GM19463 (cell line): ENCODE measurements around the gene DCAF5.

Source experiments
- ATAC-seq: cut with Tn5 transposase; IDR thresholded peaks from one replicate; pipeline ENCODE4 v1.9.1; 2021; ENCODE audit warnings: mild to moderate bottlenecking, moderate library complexity; ENCODE audit not compliant: unreplicated experiment

The DCAF5 gene

DNA sequence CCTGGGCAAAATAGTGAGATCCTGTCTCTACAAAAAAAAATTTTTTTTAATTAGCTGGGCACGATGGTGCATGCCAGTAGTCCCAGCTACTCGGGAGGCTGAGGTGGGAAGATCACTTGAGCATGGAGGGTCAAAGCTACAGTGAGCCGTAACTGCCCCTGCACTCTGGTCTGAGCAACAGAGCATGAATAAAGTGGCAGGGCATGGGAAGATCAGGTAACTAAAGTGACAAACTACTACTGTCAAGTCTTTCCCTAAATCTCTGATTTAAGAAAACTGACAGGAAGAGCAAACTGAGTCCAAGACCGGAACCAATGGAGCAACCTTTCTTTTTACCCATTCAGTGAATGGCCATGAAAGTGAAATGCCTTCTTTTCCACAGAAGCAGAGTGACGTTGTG is 10.8 kb downstream of the DCAF5 start:
- no peak for ATAC-seq

DNA sequence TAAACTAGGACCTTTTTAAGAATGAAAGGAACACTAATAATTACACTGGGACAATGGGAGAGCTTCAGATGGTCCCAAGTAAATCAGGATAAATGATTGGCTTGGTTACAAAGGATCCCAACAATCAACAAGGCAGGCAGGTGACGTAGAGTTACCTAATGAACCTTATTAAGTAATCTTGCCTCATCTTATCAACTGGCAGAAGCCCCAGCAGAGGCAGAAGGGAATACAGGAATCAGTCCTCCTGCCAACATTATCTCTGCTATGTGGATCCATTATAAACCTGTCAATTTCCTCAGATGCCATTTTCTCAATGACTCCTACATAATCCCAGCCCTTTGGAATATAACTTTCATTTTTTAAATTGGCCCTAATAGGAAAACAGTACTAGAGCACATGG is 11.4 kb downstream of the DCAF5 start:
- no peak for ATAC-seq

DNA sequence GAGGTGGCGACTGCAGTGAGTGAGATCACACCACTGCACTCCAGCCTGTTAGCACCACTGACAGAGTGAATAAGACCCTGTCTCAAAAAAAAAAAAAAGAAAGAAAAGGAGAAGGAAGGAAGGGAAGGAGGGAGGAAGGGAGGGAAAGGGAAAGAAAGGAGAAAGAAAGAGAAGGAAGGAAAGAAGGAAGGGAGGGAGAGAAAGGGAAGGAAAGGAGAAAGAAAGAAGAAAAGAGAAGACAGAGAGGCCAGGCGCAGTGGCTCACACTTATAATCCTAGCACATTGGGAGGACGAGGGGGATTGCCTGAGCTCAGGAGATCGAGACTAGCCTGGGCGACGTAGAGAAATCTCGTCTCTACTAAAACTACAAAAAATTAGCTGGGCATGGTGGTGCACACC is 13.2 kb downstream of the DCAF5 start:
- no peak for ATAC-seq

DNA sequence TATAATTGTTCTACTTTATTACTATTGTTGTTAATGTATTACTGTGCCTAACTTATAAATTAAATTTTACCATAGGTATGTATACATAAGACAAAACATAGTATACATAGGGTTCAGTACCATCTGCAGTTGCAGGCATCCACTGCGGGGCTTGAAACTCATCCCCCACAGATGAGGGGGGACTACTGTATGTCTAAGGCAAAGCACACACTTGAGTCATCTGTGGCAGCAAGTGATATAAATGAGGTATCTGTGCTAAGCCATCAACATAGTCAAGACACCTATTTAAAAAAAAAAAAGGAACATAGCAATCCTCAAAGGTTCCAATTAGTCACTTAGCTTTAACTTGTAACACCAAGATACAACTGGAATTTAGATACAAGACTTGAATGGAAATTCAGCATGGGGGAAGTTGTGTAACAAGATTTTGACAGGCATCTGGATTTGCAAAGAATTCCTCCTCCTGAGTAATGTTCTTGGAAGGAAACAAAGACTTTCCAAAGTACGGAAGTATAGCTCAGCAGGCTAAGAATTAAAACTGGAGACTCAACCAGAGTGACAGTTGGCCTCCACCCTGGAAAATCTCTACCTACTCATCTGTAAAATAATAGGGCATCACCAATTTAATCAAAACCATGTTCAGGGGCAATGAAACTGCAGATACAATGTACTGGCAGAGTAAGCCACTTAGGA is 14.9 kb downstream of the DCAF5 start:
- ATAC-seq: peak; percentile 42

DNA sequence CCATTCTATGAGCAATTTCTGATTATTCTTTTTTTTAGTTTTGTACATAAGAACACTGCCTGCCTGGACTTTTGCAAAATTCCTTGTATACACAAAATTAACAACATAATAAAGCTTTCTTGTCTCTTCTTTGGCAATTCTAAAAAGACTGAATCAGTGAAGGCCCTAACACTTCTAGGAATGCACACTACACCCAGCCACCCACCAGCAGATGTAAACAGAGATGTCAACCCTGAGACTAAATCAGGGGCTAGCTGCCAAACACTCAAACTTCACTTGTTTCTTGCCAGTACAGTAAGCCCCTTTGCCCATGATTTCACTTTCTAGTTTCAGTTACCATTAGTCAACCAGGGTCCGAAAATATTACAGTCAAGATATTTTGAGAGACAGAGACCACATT is 15.5 kb downstream of the DCAF5 start:
- ATAC-seq: peak; percentile 51

DNA sequence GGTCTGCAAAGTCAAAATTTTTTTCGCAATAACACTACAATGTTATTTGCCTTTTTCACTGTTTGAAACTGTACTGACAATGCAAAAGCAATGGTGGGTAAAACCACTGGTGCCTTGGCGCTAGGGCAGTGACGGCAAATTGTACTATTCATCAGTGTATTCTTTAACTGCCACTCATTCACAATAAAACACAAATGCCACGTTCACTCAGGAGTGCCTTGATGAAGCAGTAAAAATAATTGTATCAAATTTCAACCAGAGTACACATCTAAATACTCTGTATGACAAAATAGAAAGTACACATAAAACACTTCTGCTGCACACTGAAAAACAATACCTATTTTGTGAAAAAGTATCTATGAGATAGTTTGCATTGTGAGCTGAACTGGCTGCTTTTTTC is 17.8 kb downstream of the DCAF5 start:
- ATAC-seq: no peak

DNA sequence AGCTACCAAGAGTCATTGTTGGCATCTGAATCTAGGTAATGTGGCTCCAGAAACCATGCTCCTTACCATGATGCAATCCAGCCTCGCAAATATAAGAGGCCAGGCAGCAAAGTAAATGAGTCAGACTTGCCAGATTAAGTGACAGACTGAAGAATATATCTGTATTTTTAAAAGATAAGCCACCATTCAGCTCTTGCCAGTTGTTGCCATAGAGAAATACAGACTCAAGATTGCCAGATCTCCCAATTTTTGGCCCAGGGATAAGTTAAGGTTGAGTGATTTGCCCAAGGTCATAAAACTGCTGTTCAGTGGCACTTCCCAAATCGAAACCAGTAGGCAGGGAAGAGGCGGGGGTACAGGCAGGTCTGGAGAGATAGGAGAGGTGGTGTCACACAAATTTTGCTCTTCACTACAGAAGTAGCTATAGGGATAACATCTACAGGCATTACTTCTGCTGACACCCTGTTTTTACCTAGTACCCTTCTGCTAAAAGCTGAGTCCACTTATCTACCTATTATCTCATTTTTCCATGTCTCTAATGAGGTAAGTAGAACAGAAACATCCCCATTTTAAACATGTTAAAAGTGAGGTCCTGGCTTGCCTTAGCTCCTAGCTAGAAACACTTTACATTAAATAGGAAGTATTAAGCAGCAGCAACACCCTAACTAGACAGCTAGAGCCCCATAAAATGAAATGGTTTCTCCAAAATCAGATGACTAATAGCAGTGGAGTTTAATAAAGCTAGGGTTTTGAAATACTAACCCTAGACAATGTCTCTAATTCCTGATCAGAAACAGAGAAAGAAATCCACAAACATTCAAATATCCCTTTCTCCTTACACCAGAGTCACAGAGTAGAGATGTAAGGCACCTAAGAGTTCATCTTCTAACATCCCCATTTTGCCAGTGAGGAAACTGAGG is 19.5 kb downstream of the DCAF5 start:
- no peak for ATAC-seq

DNA sequence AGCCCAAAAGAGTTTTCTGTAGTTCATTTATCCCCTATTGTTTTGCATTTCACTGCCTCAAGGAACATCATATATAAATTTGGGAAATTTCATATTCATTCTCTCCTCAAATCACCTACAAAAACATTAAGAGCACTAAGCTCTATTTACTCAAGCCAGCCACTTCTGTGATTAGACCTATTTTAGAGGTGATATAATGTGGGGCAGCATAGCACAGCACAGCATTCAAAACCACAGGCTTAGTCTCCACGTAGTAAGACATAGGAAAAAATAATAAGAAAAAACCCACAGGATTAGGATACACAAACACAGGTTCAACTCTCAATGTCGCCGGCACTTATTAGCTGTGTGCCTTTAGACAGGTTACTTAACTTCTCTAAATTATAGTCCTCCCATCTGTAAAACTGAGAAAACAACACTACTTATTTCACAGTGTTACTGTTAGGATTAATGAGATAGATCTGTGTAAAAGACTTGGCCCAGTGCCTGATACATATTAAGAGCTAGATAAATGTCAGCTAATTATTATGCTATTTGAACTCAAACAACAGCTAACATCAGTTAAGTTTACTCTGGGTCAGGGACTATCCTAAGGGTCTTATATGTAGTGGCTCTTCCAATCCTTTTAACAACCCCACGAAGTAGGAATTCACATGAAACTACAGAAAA is 20.3 kb downstream of the DCAF5 start:
- ATAC-seq: no peak

DNA sequence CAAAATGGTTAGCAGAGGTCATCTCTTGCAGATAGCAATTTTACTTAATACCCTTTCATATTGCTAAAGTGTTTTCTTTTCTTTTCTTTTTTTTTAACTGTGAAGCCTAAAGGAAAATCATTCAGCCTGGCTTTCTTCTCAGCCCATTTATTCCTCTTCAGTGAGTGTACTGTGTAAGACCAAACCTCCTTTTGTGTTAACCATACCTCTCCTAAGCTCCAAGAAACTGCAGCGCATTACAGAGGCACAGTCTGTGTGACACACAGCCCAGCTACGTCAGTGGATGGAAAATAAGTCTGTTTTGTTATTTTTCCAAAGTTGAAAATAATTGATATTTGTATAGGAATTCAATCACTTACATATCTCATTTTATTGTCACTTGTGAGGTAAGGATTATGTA is 21.7 kb downstream of the DCAF5 start:
- no peak for ATAC-seq

DNA sequence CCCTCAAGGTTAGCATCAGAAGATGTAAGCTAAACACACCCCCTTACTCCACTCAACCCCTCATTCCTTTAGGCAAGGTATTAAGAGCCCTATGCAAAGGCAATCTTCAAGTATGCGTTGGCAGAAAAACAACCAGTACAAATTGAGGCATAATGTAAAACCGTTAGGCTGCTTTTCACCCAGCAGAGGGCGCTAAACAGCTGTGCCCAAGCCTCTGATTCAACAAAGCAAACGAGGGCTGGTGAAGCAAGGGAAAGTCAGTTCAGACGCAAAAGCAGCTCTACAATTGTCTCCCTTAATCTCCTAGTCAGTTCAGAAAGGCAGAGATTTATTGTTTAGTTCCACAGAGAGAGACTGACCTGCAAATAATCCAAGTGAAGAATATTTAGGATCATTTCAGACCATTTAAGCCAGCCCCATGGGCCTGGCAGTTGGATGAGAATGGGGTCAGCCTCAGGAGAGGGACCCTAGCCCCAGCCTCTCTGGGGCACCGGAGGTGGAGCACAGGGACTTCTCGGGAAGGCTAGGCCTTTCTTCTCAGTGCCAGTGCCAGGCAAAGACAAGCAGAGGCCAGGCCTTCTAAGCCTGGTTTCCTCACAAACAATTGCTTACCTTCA is 23.5 kb downstream of the DCAF5 start:
- ATAC-seq: no peak

DNA sequence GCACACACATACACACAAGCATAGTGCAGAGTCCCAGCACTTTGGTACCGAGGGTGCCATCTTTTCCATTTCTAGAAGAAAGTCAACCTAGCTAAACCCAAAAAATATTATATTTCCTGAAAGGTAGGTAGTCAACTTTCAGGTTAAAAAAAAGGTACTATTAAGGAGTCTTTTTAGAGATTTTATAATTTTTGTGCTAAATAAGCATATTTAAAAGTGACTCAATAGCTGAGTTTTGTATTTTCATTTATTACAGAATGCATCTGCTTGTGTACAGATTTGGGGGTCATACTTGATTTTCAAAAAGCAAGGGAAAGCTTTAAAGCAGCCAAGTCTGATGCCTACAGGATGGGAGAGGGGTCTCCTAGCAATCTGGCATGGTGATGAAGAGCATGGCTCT is 34.6 kb downstream of the DCAF5 start:
- ATAC-seq: no peak

DNA sequence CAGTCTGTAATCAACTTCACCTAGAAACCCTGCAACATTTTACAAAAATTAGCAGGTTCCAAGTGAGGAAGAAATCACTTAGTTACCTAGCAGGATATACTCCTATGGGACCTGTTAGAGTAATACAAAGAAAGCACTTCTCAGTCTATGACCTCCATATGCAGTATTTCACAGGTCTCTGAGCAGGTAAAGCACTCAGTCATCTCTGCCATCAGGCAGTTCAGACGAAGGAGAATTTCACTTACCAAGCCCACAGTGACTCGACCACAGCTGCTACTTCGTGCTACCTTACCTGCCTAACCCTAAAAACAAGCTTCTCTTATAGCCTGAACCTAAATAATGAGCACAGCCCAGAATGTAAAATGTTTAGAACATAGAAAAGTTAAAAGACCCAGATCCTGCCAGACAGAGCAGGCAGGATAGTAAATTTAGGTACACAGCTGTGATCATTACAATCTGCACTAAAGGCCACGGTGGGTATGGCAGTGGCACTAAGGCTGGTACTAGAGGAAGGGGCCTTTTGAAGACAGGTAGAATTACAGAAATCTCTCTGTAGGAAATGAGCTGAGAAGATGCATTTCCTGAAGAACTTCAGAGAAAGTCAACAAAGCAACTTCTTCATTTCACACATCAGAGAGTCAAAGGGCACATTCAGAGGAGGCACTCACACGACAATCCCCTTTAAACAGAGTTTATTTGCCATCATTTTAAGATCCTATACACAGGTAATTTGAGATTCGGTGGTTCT is 35.7 kb downstream of the DCAF5 start:
- no peak for ATAC-seq

DNA sequence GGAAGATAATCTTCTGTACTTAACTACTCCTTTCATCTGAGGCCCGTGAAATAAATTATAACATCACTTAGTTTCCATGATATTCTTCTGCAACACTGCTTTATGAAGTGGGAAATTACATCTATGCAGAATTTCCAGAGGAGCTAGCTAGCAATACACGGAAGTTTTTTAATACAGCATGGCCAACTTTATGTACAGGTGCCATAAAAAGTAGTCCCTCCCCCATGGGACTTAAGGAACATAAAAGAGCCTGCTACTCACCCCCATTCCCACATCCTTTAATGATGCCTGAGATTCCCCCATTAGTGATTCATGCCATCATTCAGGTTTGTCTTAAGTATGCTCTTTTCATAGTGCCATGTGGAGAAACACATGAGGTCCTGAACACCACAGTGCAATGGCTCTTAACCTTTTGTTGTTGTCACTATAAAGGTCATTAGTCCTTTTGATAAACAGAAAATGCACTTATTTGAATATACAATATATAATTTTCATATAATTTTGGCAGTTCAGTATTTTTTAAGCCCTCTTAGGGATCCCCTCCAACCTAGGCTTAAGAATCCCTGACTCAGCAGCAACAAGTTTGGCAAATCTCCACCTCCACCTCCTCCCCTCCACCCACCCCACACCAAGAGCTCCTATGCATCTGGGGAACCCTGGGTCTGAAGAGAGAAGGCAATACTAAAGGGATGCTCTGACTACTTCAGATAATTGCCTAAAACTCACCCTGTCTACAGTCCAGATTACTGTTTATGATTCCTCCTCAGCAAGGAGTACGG is 37.3 kb downstream of the DCAF5 start:
- ATAC-seq: no peak

DNA sequence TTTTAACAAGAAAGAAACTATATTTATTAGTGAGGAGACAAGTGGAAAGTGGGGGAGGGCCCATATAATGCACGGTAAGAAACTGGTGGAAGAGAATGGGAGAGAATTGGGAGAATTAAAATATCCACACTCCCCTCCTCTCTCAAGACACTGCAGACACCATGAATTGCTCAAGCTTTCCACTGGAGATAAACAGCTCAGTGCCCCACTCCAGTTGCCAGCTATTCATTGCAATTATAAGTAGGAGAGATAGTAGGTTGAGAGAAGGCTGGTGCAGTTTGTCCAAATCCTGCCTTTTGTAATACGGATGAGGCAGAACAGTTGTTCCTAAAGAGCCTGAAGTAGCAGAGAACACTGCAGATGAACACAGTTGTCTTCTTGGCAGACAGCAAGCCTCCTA is 38.2 kb downstream of the DCAF5 start:
- ATAC-seq: no peak

DNA sequence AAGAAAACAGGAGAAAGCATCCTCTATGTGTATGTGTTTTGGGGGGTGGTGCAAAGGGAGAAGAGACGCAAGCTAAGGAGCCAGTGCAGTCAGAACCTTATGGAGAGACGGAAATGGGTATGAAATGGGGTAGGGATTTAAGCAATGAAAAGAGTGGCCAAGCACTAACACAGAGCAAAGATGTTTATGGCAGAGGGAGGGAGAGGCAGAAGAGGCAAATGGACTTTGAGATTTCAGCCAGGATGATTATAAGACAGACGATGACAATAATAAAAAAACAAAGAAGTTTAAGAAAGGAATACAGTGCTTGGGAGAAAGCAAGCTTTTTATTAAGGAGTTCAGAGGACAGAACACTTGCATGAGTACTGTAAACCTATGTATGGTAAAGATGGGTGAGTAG is 44.6 kb downstream of the DCAF5 start:
- no peak for ATAC-seq

DNA sequence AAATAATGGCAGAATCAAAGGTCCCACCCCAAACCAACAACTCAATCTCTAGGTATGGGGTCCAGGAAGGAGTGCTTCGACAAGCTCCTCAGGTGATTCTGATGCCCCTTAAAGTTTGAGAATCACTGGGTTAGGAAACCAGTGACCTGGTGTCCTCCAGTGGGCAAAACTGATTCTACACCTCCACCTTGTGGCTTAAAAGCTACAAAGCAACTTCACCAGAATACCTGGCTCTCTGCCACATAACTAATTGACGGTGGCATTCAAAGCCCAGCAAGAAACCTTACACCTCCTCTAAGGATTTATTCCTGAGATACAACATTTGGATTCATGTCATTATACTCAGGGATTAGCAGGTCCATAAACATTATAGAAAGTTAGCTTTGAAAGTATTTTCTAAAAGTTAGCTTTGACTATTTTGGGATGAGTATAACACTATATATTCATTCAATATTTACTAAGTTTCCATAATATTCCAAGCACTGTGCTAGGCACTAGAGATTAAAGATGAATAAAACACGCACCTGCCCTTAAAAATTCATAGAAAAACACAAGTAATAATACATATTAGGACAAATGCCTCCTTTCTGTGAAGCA is 45.4 kb downstream of the DCAF5 start:
- no peak for ATAC-seq

DNA sequence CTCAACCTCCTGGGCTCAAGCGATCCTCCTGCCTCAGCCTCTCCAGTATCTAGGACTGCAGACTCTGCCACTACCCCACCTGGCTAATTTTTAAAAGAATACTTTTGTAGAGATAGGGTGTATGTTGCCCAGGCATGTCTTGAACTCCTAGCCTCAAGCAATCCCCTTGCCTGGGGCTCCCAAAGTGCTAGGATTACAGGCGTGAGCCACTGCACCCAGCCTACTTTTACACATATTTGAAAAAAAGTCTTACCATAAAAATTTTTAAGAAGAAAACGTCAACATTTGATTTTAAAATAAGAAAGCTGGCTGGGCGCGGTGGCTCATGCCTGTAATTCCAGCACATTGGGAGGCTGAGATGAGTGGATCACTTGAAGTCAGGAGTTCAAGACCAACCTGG is 46.5 kb downstream of the DCAF5 start:
- ATAC-seq: no peak

DNA sequence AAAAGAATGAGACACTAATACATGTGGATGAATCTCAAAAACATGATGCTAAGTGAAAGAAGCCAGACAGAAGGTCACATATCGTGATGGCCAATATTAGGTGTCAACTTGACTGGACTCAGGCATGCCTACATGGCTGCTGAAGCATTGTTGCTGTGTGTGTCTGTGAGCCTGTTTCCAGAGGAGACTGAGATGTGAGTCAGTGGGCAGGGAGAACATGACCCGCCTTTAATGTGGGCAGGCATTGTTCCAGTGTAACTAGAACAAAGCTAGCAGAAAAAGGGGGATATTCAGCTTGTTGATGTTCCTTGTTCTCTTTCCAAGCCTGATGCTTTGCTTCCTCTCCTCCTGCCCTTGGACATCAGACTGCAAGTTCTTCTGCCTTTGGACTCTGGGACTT is 47.6 kb downstream of the DCAF5 start:
- ATAC-seq: no peak

DNA sequence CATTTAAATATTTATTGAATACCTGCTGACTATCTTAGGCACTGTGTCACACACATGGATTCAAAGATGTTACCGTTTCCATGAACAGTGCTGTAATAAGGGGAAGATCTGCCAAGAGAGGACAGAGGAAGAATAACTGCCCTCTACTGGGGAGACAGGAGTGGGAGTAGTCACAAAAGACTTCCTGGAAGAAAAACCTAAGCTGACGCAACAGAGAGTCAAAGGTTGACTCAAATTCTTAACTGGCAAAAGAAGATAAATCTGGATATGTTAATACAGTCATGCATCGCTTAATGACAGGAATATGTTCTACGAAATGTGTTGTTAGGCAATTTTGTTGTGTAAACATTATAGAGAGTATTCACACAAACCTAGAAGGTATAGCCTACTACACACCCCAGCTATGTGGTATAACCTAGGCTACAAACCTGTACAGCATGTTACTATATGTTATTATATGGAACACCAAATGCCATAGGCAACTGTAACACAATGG is 51.5 kb downstream of the DCAF5 start:
- no peak for ATAC-seq
